GM12878 (cell line): ENCODE data around the gene STK32B. TPM values are rescaled to one million over a fixed set of nuclear protein-coding genes. Genes with fewer than 3 reads are reported as not detected.

Source experiments
- ATAC-seq: fragments of 200-7000 bp; cut with Tn5 transposase; 3 replicates; pipeline ENCODE4 v1.9.1; 2020; ENCODE audit warnings: mild to moderate bottlenecking, moderate library complexity
- BruUV-seq: library from RNA; stranded (reverse); fragments of 400-500 nt; replicated peaks from 2 replicates; lab custom pipeline; 2021; lab: Mats Ljungman, UMichigan
- CTCF ChIA-PET: fragments of 300-600 bp; sonication (Branson Sonifier 250); formaldehyde crosslinking; extraction: SDS; loops from one replicate; lab custom pipeline; 2021; ENCODE audit warnings: inconsistent platforms; lab: Yijun Ruan, JAX
- POLR2A ChIA-PET: fragments of 350-600 bp; formaldehyde crosslinking; extraction: SDS; loops from one replicate; lab custom pipeline; 2021; ENCODE audit warnings: inconsistent platforms; lab: Charles Lee
- RAD21 ChIA-PET: fragments of 300-600 bp; sonication (Branson Sonifier 250); formaldehyde crosslinking; loops from one replicate; lab custom pipeline; 2023; ENCODE audit warnings: antibody characterized with exemption; ENCODE audit not compliant: unreplicated experiment; lab: Charles Lee
- SMC1A ChIA-PET: fragments of 300-600 bp; sonication (Branson Sonifier 250); formaldehyde crosslinking; loops from one replicate; lab custom pipeline; 2023; ENCODE audit not compliant: unreplicated experiment, uncharacterized antibody; lab: Charles Lee
- DNase-seq: peaks from one replicate; pipeline ENCODE4 v3.0.0-alpha.2; 2011; ENCODE audit warnings: low read depth, low spot score
- FAIRE-seq: peaks from 3 replicates; lab custom pipeline; 2011; peaks lifted over from hg19 to GRCh38; lab: Jason Lieb, UNC
- H2AFZ ChIP-seq: 2 replicates; pipeline ENCODE4 v1.6.0; 2011; ENCODE audit warnings: low read depth, low read length, control low read depth; ENCODE audit not compliant: control insufficient read depth
- H3K27ac ChIP-seq: 2 replicates; pipeline ENCODE4 v1.5.1; 2011; ENCODE audit warnings: control low read depth; ENCODE audit not compliant: control insufficient read depth, insufficient read depth
- H3K27me3 ChIP-seq, 2 experiments: replicated peaks in 1 of 2; 2 replicates each; pipeline versions ENCODE4 v1.6.0 to v1.6.1; 2011; ENCODE audit warnings: low read length in 1 of 2; ENCODE audit not compliant: control insufficient read depth in 2 of 2, insufficient read depth in 2 of 2
- H3K36me3 ChIP-seq, 2 experiments: 2 replicates each; pipeline ENCODE4 v1.5.1; 2011; ENCODE audit warnings: low read length in 1 of 2; ENCODE audit not compliant: control insufficient read depth in 2 of 2, insufficient read depth in 2 of 2
- H3K4me1 ChIP-seq: 2 replicates; pipeline ENCODE4 v1.6.1; 2011; ENCODE audit warnings: mild to moderate bottlenecking, low read length, moderate library complexity, mixed read lengths; ENCODE audit not compliant: control insufficient read depth, insufficient read depth
- H3K4me2 ChIP-seq: 2 replicates; pipeline ENCODE4 v1.6.0; 2011; ENCODE audit warnings: control low read depth; ENCODE audit not compliant: control insufficient read depth, insufficient read depth
- H3K4me3 ChIP-seq: fragments of 200-600 bp; sonication (generic); 2 replicates; pipeline ENCODE4 v1.5.1; 2016
- H3K79me2 ChIP-seq: 2 replicates; pipeline ENCODE4 v1.6.0; 2011; ENCODE audit warnings: low read length; ENCODE audit not compliant: control insufficient read depth, insufficient read depth
- H3K9ac ChIP-seq: 2 replicates; pipeline ENCODE4 v1.8.0; 2011; ENCODE audit warnings: low read length, control low read depth, mixed read lengths; ENCODE audit not compliant: control insufficient read depth, insufficient read depth
- H3K9me3 ChIP-seq: replicated peaks from 3 replicates; pipeline ENCODE4 v1.5.1; 2011; ENCODE audit warnings: mild to moderate bottlenecking, low read length; ENCODE audit not compliant: control insufficient read depth, insufficient read depth
- H4K20me1 ChIP-seq: 2 replicates; pipeline ENCODE4 v1.6.0; 2011; ENCODE audit not compliant: control insufficient read depth, insufficient read depth
- ASH2L ChIP-seq: fragments of 300-600, 200-600 bp; sonication (generic); IDR thresholded peaks from 2 replicates; pipeline ENCODE4 v1.6.1; 2017; ENCODE audit warnings: low read depth, mild to moderate bottlenecking, borderline replicate concordance
- BACH1 ChIP-seq: fragments of 450-650 bp; IDR thresholded peaks from 2 replicates; pipeline ENCODE4 v1.6.1; 2017; ENCODE audit warnings: mild to moderate bottlenecking, borderline replicate concordance
- BCL11A ChIP-seq: IDR thresholded peaks from 2 replicates; pipeline ENCODE4 v1.6.1; 2011; ENCODE audit warnings: low read depth, low read length
- BHLHE40 ChIP-seq, 2 experiments: fragments of 450-650 bp in 1 of 2; IDR thresholded peaks; 2 replicates each; pipeline ENCODE4 v1.6.1; 2011 to 2017; ENCODE audit warnings: low read depth in 2 of 2, borderline replicate concordance in 1 of 2, improper control_type of control experiment in 1 of 2, low read length in 1 of 2, mild to moderate bottlenecking in 1 of 2
- CBFB ChIP-seq: IDR thresholded peaks from 2 replicates; pipeline ENCODE4 v1.6.1; 2016; ENCODE audit warnings: antibody characterized with exemption, low read depth
- CHD4 ChIP-seq: fragments of 200-600 bp; sonication (generic); IDR thresholded peaks from 2 replicates; pipeline ENCODE4 v1.6.1; 2016; ENCODE audit warnings: mild to moderate bottlenecking
- CTCF ChIP-seq, 3 experiments: IDR thresholded peaks in 2 of 3; conservative IDR thresholded peaks in 1 of 3; 2 replicates each; pipeline ENCODE4 v1.5.1; 2011; ENCODE audit warnings: low read depth in 3 of 3, low read length in 3 of 3, mild to moderate bottlenecking in 3 of 3, control low read depth in 2 of 3, moderate library complexity in 2 of 3, inconsistent platforms in 1 of 3, mixed read lengths in 1 of 3; ENCODE audit not compliant: control insufficient read depth in 2 of 3, insufficient read depth in 1 of 3; ENCODE audit errors: extremely low read depth in 1 of 3
- FOS ChIP-seq: IDR thresholded peaks from 3 replicates; pipeline ENCODE4 v1.6.1; 2011; ENCODE audit warnings: borderline replicate concordance; ENCODE audit not compliant: insufficient read length; ENCODE audit errors: extremely low read depth
- HDGF ChIP-seq: fragments of 450-650 bp; IDR thresholded peaks from 2 replicates; pipeline ENCODE4 v1.6.1; 2016; ENCODE audit warnings: antibody characterized with exemption
- IKZF2 ChIP-seq, 2 experiments: fragments of 450-650 bp; IDR thresholded peaks; 2 replicates each; pipeline ENCODE4 v1.6.1; 2017; ENCODE audit warnings: mild to moderate bottlenecking in 2 of 2, moderate library complexity in 2 of 2
- JUND ChIP-seq: IDR thresholded peaks from 2 replicates; pipeline ENCODE4 v1.6.1; 2012; ENCODE audit warnings: low read depth, mild to moderate bottlenecking, low read length, improper control_type of control experiment, moderate library complexity
- LARP7 ChIP-seq: fragments of 450-650 bp; IDR thresholded peaks from 2 replicates; pipeline ENCODE4 v1.6.1; 2017; ENCODE audit warnings: mild to moderate bottlenecking
- MAX ChIP-seq: IDR thresholded peaks from 2 replicates; pipeline ENCODE4 v1.6.1; 2012; ENCODE audit warnings: low read depth, low read length, improper control_type of control experiment
- MTA2 ChIP-seq: fragments of 450-650 bp; IDR thresholded peaks from 2 replicates; pipeline ENCODE4 v1.6.1; 2016; ENCODE audit warnings: low read depth, mild to moderate bottlenecking, moderate library complexity
- MTA3 ChIP-seq: IDR thresholded peaks from 2 replicates; pipeline ENCODE4 v1.6.1; 2012; ENCODE audit warnings: low read length, inconsistent platforms, borderline replicate concordance
- NBN ChIP-seq: fragments of 450-650 bp; IDR thresholded peaks from 2 replicates; pipeline ENCODE4 v1.6.1; 2016
- NFYB ChIP-seq: IDR thresholded peaks from 2 replicates; pipeline ENCODE4 v1.6.1; 2011; ENCODE audit warnings: low read depth, mild to moderate bottlenecking, low read length, improper control_type of control experiment, moderate library complexity; ENCODE audit not compliant: insufficient read depth
- PML ChIP-seq: IDR thresholded peaks from 2 replicates; pipeline ENCODE4 v1.6.1; 2012; ENCODE audit warnings: low read length, inconsistent platforms
- POU2F2 ChIP-seq: IDR thresholded peaks from 3 replicates; pipeline ENCODE4 v1.6.1; 2011; ENCODE audit warnings: low read depth, mild to moderate bottlenecking, low read length, borderline replicate concordance
- RB1 ChIP-seq: fragments of 450-650 bp; formaldehyde crosslinking; IDR thresholded peaks from 2 replicates; pipeline ENCODE4 v1.6.1; 2017; ENCODE audit warnings: mild to moderate bottlenecking, borderline replicate concordance
- SIN3A ChIP-seq: IDR thresholded peaks from 2 replicates; pipeline ENCODE4 v1.6.1; 2012; ENCODE audit warnings: low read depth, low read length, improper control_type of control experiment
- SREBF1 ChIP-seq: IDR thresholded peaks from 2 replicates; pipeline ENCODE4 v1.6.1; 2012; ENCODE audit warnings: mild to moderate bottlenecking, low read length
- TCF12 ChIP-seq: IDR thresholded peaks from 2 replicates; pipeline ENCODE4 v1.6.1; 2011; ENCODE audit warnings: low read depth, mild to moderate bottlenecking, low read length
- ZNF207 ChIP-seq: fragments of 450-650 bp; IDR thresholded peaks from 2 replicates; pipeline ENCODE4 v1.6.1; 2014; ENCODE audit warnings: antibody characterized with exemption, mild to moderate bottlenecking, borderline replicate concordance
- WGBS: methylation state at CpG from one replicate; pipeline ENCODE4 v1.1.6; 2016; ENCODE audit warnings: low lambda C conversion rate; ENCODE audit not compliant: insufficient replicate concordance, insufficient coverage; ENCODE audit errors: missing lambda C conversion rate; 5-methylcytosine and 5-hydroxymethylcytosine counted together
- in situ Hi-C: fragments of 300-500 bp; cut with MboI; formaldehyde crosslinking; loops from 9 replicates; pipeline ENCODE4 v1.14.3; 2018; ENCODE audit warnings: mixed read lengths
- intact Hi-C: fragments of 100-400 bp; cut with micrococcal nuclease; formaldehyde crosslinking; loops from one replicate; pipeline ENCODE4 v1.14.2; 2022; ENCODE audit not compliant: unreplicated experiment
- polyA plus RNA-seq, 11 experiments: library from polyadenylated mRNA; depleted of rRNA in 4 of 11; unstranded in 6 of 11; stranded (reverse) in 5 of 11; fragments of >200 nt; fragmentation: Nextera tagmentation in 4 of 11; fragmentation: Illumina TruSeq in 1 of 11; extraction: Ambion mirVana in 4 of 11; extraction: Trizol in 1 of 11; gene quantifications; 1 replicate in 1 of 11; 2 replicates in 10 of 11; pipeline versions ENCODE4 v1.2.1 to v1.2.3, GENCODE V29; 2011 to 2016; ENCODE audit warnings: inconsistent platforms in 2 of 11, missing spikeins in 2 of 11, low read depth in 1 of 11
- total RNA-seq, 4 experiments: library from RNA; depleted of rRNA in 3 of 4; stranded (reverse); fragments of >200 nt in 3 of 4; fragmentation: Illumina TruSeq in 1 of 4; extraction: Trizol in 1 of 4; gene quantifications; 2 replicates each; pipeline versions ENCODE4 v1.2.1 to v1.2.3, GENCODE V29; 2013 to 2021

STK32B gene
- total and polyA plus RNA-seq, 10 of the 15 experiments (the other 5 are each of a cell fraction or from before 2014, with no cell fraction given) = 0.04 to 0.12 (median 0.08) TPM; not detected in 7

GRCh38 chr4:5471691-5472090 is 420.4 kb downstream of the STK32B start (continued):
- TF ChIP-seq CTCF (IDR thresholded peaks at IDR 0.05 in 2 of 3, conservative IDR thresholded peaks at IDR 0.05 in 1 of 3; ENCODE audit: control insufficient read depth in 2 of 3, extremely low read depth in 1 of 3, insufficient read depth in 1 of 3, low read depth in 3 of 3, low read length in 3 of 3) (no peak), POU2F2 (no peak), SREBF1 (no peak), PML (no peak), MAX (no peak), MTA3 (no peak), RB1 (no peak), NBN (no peak), BHLHE40 (IDR thresholded peaks at IDR 0.05; ENCODE audit: borderline replicate concordance in 1 of 2, low read depth in 2 of 2, low read length in 1 of 2) (no peak), BACH1 (no peak)

GRCh38 chr4:5472160-5472591 is 420.9 kb downstream of the STK32B start:
- 18% methylated on average over 6 of the region's 6 CpGs for WGBS
- Histone ChIP-seq H3K4me2 (no peak overlapping the region), H3K27me3 (no peaks in the 10 kb centered on the region), H2AFZ (no peak overlapping the region), H3K36me3 (no peaks in the 10 kb centered on the region), H4K20me1 (no peaks in the 10 kb centered on the region), H3K9me3 (no peaks in the 10 kb centered on the region), H3K79me2 (no peaks in the 10 kb centered on the region), H3K4me1 (no peaks in the 10 kb centered on the region), H3K9ac (no peak overlapping the region), H3K27ac (no peak overlapping the region), H3K4me3 (no peak overlapping the region)
- POLR2A ChIA-PET = no interaction called here
- CTCF ChIA-PET = no interaction called here
- ATAC-seq = no peak
- RAD21 ChIA-PET = no interaction called here
- BruUV-seq = no TSS peak
- FAIRE-seq = no peak
- TF ChIP-seq ZNF207 (no peak), JUND (no peak), FOS (no peak), CBFB (no peak), CHD4 (no peak), BCL11A (no peak), HDGF (no peak), SIN3A (no peak), NFYB (no peak), IKZF2 (IDR thresholded peaks at IDR 0.05) (no peak), RB1 (no peak), ASH2L (no peak), LARP7 (no peak), TCF12 (no peak), MTA2 (no peak)
- intact Hi-C loops = no loop called here
- SMC1A ChIA-PET = no interaction called here
- in situ Hi-C loops = no loop called here
- DNase-seq = no peak
